Neural cell (in vitro differentiated cells): ENCODE measurements around the gene ADAMTS17.

Source experiments
- CTCF ChIP-seq: fragments of 450-650 bp; IDR thresholded peaks from 2 replicates; pipeline ENCODE4 v1.5.1; 2014; ENCODE audit warnings: antibody characterized with exemption, mild to moderate bottlenecking, moderate library complexity; ENCODE audit not compliant: poor library complexity, severe bottlenecking
- EP300 ChIP-seq: fragments of 450-650 bp; conservative IDR thresholded peaks from 2 replicates; pipeline ENCODE4 v1.6.1; 2014; ENCODE audit warnings: antibody characterized with exemption, mild to moderate bottlenecking, moderate library complexity; ENCODE audit not compliant: poor library complexity, severe bottlenecking
- TAF1 ChIP-seq: IDR thresholded peaks from 2 replicates; pipeline ENCODE4 v1.6.1; 2012; ENCODE audit warnings: low read depth

- TF ChIP-seq CTCF (no peak), TAF1 (no peak), EP300 (no peak)
Measured at GRCh38 chr15:100098705-100099104, 243.1 kb downstream of the ADAMTS17 start.
